ENCODE results near the gene AUTS2.

The AUTS2 gene

DNA sequence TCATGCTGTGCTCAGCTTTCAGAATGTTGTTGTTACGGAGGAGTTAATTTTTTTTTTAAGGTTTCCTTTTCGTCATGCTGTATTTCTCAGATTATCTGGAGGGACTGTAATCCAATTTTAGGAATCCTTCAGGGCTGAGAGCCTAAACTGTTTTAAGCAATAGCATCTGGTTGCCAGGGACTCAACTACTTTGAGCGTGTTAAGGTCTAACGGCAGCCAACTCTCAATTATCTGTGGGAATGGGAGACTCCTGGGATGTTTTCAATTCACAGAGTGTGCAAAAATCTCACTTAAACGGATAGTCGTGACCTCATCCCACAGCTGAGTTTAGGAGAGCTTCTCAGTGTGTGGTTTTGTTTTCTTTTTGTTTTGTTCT, 291.7 kb downstream of the AUTS2 start:
- H3K4me3 ChIP-seq (ENCODE audit: low read depth, low read length): no peak overlapping the region
- TF ChIP-seq, protein P1, sequence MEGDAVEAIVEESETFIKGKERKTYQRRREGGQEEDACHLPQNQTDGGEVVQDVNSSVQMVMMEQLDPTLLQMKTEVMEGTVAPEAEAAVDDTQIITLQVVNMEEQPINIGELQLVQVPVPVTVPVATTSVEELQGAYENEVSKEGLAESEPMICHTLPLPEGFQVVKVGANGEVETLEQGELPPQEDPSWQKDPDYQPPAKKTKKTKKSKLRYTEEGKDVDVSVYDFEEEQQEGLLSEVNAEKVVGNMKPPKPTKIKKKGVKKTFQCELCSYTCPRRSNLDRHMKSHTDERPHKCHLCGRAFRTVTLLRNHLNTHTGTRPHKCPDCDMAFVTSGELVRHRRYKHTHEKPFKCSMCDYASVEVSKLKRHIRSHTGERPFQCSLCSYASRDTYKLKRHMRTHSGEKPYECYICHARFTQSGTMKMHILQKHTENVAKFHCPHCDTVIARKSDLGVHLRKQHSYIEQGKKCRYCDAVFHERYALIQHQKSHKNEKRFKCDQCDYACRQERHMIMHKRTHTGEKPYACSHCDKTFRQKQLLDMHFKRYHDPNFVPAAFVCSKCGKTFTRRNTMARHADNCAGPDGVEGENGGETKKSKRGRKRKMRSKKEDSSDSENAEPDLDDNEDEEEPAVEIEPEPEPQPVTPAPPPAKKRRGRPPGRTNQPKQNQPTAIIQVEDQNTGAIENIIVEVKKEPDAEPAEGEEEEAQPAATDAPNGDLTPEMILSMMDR (IDR thresholded peaks at IDR 0.05; ENCODE audit: insufficient read depth, low read length, missing control alignments): no peak
- DNase-seq (ENCODE audit: low read depth, low spot score): no peak
- ChIA-PET POLR2A (no interaction called here), CTCF (no interaction called here)

DNA sequence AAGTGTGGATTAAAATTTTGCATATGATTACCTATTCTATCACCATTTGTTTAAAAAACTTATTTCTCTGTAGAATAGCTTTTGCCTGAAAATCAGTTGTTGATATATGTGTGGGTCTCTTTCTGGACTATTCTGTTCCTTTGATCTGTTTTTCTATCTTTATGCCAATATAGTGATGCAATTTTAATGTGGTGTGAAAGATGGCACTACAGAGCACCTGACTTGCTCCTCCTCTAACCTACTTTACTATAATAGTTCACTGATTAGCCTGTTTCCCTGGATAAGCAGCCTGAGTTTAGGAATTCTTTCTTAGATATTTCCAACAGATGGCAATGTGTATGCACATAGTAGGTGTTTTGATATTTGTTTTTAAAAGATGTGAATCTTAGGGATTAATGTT, 294.5 kb downstream of the AUTS2 start:
- TF ChIP-seq, protein P1 (IDR thresholded peaks at IDR 0.05; ENCODE audit: insufficient read depth, low read length, missing control alignments): no peak
- POLR2A ChIA-PET: no interaction called here

DNA sequence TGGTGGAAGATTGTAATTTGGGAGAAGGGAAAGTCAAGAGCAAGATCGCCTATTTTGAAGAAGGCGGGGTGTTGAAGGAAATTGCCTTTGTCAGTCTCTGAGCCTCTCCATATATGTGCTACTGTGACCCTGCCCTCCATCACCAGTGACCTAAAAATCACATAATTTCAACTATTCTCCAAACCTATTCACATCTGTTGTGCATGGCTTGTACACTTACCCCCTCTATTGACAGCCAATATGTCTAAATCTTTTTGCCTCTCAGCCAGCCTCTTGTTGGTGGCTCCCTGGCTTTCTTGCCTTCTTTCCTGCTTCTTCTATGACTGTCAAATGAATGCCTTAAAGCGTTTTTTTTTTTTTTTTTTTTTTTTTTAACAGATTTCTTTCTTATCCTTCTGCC, 295.6 kb downstream of the AUTS2 start:
- ChIA-PET POLR2A (no interaction called here), CTCF (no interaction called here)
- no peak overlapping the region for H3K4me3 ChIP-seq (ENCODE audit: low read depth, low read length)
- TF ChIP-seq, protein P1 (IDR thresholded peaks at IDR 0.05; ENCODE audit: insufficient read depth, low read length, missing control alignments): no peak
- no peak for DNase-seq (ENCODE audit: low read depth, low spot score)

More for the DNA sequence above, 294.5 kb downstream of the AUTS2 start:
- no peak overlapping the region for H3K4me3 ChIP-seq (ENCODE audit: low read depth, low read length)
- no peak for DNase-seq (ENCODE audit: low read depth, low spot score)
- CTCF ChIA-PET: interaction anchor here (1.2 kb wide), 1 partner anchor 19 kb away, joined by 3 read pairs; no protein-coding TSS in a partner anchor

DNA sequence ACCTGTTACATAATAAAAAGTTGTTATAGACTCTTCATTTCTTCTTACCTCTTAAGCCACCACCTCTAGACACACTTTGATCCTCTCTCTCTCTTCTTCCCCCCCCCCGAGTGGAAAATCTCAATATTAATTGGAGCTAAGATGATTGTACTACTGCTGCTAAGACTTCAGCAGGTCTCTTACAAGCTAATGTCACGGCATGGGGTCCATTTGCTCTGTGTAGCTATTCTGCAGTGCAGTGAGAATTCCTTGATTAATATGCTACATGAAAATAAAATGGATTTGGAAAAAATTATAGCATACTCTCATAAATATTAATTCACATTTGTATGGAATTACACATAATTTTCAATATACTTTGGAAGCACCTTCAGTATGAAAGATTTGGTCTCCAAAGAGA, 297.2 kb downstream of the AUTS2 start:
- ChIA-PET CTCF (interaction anchor here (1.0 kb wide), 1 partner anchor 145 kb away, joined by 3 read pairs; no protein-coding TSS in a partner anchor), POLR2A (no interaction called here)
- TF ChIP-seq, protein P1 (IDR thresholded peaks at IDR 0.05; ENCODE audit: insufficient read depth, low read length, missing control alignments): no peak
- DNase-seq (ENCODE audit: low read depth, low spot score): no peak
- H3K4me3 ChIP-seq (ENCODE audit: low read depth, low read length): no peak overlapping the region

DNA sequence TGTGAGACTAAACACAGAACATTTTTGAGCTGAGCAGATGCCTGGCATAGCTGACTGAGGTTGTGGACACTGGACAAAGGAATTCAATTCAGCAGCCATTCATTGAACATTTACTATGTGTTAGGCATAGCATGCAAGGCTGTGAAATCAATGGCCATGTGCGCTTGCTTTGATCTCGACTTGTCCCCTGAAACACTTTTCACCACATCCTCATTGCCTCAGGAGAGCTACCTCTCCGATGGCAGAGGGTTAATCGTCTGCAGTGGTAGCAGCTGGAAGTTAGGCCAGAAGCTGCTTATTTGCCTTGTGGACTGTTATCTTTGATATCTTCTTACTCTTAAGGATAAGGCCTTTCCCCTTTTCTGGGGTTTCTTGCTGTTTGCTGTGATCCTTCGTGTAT, 297.8 kb downstream of the AUTS2 start:
- H3K4me3 ChIP-seq (ENCODE audit: low read depth, low read length): no peak overlapping the region
- TF ChIP-seq, protein P1 (IDR thresholded peaks at IDR 0.05; ENCODE audit: insufficient read depth, low read length, missing control alignments): no peak
- DNase-seq (ENCODE audit: low read depth, low spot score): no peak
- ChIA-PET CTCF (interaction anchor here (1.0 kb wide), 2 partner anchors 10 to 144 kb away, joined by 3 read pairs; no protein-coding TSS in a partner anchor), POLR2A (no interaction called here)

DNA sequence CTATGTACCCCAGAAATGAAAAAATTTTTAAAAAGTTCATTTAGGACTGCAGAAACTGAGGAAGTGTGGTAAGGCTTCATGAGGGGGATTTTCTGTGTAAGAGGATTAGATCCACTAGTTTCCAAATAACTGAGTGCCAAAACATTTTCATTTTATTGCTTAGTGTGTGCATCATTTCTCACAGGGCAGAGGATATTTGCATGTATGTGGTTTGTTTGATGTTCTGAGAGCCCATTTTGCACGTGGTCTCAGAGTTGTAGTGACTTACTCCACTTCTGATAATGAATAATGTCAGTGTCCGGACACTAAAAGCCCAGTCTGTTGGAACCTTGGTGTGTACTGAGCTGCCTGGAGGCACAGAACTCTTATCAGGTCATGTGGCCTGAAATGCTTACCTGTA, 299.9 kb downstream of the AUTS2 start:
- CTCF ChIA-PET: no interaction called here
- POLR2A ChIA-PET: no interaction called here
- TF ChIP-seq, protein P1 (IDR thresholded peaks at IDR 0.05; ENCODE audit: insufficient read depth, low read length, missing control alignments): no peak
- no peak overlapping the region for H3K4me3 ChIP-seq (ENCODE audit: low read depth, low read length)
- DNase-seq (ENCODE audit: low read depth, low spot score): no peak
